Gastroesophageal sphincter (tissue), 3 donors: ENCODE data around the gene SULT1E1.

ENCODE experiments used
- CTCF ChIP-seq, 4 experiments: fragments of 200-600 bp in 2 of 4; fragments of 450-650 bp in 2 of 4; sonication (generic) in 1 of 4; IDR thresholded peaks; one replicate each; pipeline ENCODE4 v1.5.1; 2017 to 2019; ENCODE audit warnings: antibody characterized with exemption in 4 of 4, mild to moderate bottlenecking in 2 of 4, moderate library complexity in 2 of 4
- EP300 ChIP-seq: sonication (generic); formaldehyde crosslinking; IDR thresholded peaks from one replicate; pipeline ENCODE4 v1.6.1; 2017; ENCODE audit warnings: antibody characterized with exemption, mild to moderate bottlenecking
- POLR2A ChIP-seq, 2 donors: fragments of 450-650 bp; IDR thresholded peaks; one replicate each; pipeline ENCODE4 v1.6.1; 2017; ENCODE audit warnings: antibody characterized with exemption in 2 of 2, mild to moderate bottlenecking in 2 of 2, moderate library complexity in 1 of 2
- POLR2AphosphoS5 ChIP-seq: sonication (generic); formaldehyde crosslinking; IDR thresholded peaks from one replicate; pipeline ENCODE4 v1.6.1; 2017; ENCODE audit warnings: antibody characterized with exemption

DNA sequence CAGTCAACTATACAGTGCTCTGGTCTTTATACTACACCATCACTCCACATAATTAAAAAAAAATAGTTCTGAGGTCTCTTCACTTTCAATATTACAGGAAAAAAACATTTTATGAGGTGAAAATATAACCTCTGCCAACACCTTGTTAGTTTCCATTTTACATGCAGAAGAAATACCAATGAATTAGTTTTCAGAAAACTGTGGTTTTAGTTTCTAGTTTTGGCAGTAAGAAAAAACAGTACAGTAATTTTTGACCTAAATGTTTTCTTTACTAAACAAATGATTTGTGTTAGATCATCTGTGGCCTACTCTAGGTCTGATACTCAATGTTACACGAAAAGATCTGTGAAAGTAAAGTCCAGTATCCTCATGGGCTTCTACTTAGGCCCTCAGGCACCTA lies 10.0 kb downstream of the SULT1E1 start:
- TF ChIP-seq CTCF (IDR thresholded peaks at IDR 0.05): no peak
- no peak for TF ChIP-seq POLR2A (IDR thresholded peaks at IDR 0.05)
- no peak for TF ChIP-seq POLR2AphosphoS5
- TF ChIP-seq EP300: no peak
